GM11168 (cell line): ENCODE results near the gene VWA1.
"Not testable (repeated sequence)": the region's sequence is repeated elsewhere in the genome, so short reads cannot be mapped to it uniquely, and the experiment has no call there.

Experiments
- in situ Hi-C: fragments of 300-500 bp; cut with MboI; formaldehyde crosslinking; loops from one replicate; pipeline ENCODE4 v1.12.0; 2022; ENCODE audit warnings: low sequenced_read_pairs; ENCODE audit not compliant: unreplicated experiment

Gene VWA1

DNA sequence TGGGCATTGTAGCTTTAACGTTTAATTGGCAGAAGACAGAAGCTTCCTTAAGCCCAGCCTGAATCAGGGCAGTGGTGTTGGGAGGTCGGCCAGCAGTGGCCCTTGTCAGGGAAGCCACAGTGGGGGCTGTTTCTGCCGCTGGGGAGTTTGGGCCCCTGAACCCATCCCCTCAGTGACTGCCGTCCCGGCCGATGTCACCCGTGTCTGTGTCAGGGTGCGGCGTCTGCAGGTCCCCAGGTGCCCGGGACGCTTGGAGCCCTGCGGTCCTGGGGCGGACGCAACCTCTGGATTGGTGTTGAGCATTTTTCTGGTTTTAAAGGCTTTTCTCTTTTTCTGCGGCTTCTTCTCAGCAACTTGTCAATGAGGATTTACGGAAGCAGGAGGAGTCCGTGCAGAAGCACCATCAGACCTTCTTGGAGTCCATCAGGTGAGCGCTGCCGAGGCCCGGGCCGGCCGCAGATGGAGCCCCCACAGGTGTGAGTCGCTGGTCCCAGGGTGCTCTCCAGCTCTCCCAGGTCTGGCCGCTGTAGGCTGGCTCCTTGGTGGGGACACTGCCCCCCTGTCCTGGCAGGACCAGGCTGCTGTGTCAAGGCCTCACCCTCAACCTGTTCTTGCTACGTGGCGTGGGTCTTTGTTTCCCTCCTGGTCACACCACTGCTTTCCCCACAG lies 16.3 kb downstream of the VWA1 start:
- in situ Hi-C loops, result no loop called here

DNA sequence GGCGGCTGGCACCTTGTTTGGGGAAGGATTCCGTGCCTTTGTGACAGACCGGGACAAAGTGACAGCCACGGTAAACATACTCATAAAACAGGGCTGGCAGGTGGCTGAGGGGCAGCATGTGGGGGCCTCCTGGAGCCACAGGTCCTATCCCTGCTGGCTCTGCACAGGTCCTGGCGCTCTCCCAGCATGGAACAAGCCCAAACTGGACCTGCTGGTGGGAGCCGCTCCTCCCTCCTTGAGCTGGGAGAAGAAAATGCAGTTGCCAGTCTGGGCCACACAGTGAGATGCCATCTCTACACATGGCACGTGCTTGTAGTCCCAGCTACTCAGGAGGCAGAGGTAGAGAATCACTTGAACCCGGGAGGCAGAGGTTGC lies 16.9 kb downstream of the VWA1 start:
- in situ Hi-C loops, result not testable (repeated sequence)

DNA sequence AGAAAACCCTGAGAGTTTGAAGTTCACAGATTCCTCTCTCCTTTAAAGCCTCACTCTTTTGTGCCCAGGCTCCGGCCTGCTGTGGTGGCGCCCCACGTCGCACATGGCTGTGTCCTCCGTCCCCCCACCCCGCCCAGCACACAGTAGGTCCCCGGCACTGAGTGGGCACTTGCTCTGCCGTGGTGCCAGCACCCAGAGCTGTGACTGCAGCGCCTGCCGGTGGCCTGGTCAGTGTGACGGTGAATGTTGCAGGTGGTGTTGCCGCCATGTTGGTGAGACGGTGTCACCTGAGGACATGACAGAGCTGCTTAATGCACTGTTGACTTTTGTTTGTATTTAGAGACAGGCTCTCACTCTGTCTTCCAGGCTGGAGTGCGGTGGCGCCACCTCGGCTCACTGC lies 17.4 kb downstream of the VWA1 start:
- in situ Hi-C loops, result no loop called here

DNA sequence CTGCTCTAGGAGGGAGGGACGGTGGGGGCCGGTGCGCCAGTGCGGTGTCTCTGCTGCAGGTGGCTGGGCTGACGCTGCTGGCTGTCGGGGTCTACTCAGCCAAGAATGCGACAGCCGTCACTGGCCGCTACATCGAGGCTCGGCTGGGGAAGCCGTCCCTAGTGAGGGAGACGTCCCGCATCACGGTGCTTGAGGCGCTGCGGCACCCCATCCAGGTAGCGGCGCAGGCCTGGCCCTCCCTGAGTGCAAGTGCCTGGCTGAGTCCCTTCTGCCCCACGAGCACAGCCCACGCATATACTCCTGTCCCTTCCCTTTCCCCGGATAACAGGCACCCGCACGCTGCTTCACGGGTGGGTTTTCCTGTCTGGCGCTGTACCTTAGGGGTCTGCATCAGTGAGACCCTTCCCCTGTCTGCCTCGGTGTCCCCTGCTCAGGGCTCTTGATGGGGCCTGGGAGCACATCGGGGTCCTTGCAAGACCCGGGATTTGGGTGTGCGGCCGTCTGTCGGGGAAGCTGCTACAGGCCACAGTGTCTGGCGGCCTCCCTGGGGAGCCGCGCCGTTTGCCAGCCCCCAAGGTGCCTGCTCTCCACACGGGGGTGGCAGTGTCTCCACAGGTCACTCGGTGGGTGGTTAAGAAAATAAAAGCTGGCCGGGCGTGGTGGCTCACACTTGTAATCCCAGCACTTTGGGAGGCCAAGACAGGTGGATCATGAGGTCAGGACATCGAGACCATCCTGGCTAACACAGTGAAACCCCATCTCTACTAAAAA lies 19.0 kb downstream of the VWA1 start:
- in situ Hi-C loops, result not testable (repeated sequence)

DNA sequence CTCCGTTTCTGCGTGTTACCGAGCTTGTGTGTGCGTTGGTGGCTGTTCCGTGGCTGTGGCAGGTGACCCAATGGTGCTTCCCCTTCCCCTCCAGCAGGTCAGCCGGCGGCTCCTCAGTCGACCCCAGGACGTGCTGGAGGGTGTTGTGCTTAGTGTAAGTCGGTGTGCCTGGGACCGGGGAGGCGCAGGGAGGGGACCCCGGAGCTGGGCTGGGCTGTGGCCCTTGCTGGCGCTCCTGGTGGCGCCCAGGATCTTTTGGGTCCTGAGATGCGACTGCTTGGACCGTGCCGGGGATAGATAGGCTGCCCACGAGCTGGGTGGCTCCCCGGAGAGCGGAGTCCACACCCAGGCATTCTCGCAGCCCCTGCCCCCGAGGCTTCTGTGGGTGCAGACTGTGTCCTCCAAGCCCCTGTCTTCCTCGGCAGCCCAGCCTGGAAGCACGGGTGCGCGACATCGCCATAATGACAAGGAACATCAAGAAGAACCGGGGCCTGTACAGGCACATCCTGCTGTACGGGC lies 19.9 kb downstream of the VWA1 start:
- in situ Hi-C loops, result no loop called here

DNA sequence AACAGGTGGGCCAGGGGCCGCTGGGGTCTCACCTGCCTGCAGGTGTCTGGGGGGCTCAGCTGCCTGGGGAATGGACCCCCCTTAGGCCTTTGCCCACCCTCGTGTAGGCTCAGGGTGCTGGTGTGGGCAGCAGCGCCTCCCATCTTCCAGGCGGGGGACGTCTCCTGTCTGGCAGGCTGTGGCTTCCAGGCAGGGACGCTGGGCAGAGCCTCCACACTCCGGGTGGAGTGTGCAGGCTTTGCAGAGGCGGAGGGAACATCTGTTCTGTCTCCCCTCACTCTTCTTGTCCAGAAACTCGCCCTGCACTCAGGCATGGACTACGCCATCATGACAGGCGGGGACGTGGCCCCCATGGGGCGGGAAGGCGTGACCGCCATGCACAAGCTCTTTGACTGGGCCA lies 20.4 kb downstream of the VWA1 start:
- in situ Hi-C loops, result not testable (repeated sequence)

DNA sequence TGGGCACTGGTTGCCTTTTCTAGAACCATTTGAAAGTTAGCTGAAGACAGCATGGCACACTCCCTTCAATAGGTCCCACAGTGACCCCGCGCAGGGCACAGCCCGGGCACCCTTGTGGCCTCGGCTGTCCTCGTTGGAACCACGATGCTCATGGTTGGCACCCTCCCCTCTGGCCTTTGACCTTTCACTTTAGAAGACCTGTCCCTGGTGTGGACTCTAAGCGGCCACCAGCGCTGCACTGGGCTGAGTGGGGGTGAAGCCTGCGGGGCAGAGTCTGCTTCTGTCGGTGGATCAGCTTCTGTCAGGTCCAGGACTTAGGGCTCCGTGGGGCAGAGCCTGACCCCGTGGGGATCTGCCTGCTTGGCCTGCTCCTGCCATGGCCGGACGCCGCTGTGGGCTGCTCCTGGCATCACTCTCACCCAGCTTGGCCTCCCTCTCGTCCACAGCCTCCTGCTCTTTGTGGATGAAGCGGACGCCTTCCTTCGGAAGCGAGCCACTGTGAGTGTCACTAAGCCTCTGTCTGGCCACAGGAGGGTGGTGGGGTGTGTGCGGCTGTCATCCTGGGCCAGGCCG lies 21.3 kb downstream of the VWA1 start:
- in situ Hi-C loops, result not testable (repeated sequence)

DNA sequence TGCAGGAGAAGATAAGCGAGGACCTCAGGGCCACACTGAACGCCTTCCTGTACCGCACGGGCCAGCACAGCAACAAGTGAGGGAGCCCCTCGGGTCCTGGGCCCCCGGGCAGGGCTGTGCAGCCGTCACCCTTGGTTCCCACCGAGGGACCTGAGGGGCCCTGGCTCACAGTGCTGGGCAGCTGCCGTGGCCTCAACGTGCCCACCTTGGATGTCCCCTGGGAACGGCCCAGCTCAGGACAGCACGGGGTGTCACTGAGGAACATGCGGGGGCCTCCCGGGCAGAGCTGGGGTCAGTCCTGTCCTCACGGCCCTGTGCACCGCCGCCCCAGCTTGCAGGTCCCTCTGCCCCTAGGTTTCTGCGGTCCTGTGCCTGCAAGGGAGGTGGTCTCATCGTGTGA lies 23.7 kb downstream of the VWA1 start:
- in situ Hi-C loops, result not testable (repeated sequence)

DNA sequence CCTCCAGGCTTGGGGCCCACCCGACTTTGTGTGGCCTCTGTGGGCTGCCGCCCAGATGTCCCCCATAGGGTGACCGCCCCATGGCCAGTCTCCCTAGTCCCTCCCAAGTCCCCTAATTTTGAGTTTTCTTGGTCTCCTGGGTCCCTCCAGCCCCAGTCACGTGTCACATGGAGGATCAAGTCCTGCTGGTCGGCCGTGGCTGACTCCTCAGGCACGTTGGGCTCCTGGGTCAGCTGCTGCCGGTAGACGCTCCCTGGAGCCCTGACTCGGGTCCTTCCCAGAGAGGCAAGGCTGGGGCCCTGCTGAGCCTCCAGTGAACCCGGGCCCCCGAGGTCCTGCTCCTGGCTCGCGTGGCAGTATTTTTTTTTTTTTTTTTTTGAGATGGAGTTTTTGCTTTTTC lies 24.2 kb downstream of the VWA1 start:
- in situ Hi-C loops, result not testable (repeated sequence)

DNA sequence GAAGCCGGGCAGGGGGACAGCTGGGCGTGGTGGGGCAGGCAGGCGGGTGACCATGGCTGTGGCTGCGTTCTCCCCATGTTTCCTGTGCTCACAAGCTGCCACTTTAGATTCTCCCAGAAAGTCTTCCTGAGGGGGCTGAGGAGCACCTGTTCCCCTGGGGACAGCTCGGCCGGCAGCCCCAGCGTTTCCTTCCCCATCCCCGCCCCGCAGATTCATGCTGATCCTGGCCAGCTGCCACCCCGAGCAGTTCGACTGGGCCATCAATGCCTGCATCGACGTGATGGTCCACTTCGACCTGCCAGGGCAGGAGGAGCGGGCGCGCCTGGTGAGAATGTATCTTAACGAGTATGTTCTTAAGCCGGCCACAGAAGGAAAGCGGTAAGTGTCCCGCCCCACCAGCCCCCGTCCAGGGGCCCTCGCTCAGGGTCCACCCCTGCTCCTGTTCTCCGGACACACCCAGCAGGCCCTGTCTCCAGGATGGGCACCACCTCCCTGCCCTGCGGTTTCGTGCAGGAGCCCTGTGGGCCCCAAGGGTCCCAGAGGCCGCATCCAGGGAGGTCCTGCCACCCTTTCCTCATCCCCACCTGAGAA lies 25.1 kb downstream of the VWA1 start:
- in situ Hi-C loops, result no loop called here

DNA sequence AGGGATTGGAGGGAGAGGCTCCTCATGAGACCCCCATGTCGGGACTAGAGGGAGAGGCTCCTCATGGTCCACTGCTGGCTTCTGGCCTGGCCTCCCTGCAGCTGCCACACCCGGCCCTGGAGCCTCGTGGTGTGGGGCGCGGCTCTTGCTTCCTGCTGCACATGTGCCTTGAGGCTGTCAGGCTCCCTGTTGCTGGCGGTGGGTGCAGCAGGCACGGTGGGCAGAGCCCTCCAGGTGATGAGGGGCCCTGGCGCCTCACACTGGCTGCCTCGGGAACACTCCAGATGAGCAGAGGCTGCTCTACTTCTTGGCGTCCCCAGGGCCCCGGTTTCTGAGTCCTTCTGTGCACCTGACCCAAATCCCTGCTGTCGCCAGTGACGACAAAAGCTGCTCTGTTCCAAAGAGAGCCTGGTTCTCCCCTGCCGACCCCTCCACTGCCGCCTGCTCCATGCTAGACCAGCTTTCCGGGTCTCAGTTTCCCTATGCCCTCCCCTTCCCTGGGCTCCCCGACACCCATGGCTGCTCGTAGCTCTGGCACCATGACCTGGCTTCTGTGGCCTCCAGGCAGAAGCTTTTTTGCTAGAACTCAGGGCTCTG lies 26.3 kb downstream of the VWA1 start:
- in situ Hi-C loops, result no loop called here

DNA sequence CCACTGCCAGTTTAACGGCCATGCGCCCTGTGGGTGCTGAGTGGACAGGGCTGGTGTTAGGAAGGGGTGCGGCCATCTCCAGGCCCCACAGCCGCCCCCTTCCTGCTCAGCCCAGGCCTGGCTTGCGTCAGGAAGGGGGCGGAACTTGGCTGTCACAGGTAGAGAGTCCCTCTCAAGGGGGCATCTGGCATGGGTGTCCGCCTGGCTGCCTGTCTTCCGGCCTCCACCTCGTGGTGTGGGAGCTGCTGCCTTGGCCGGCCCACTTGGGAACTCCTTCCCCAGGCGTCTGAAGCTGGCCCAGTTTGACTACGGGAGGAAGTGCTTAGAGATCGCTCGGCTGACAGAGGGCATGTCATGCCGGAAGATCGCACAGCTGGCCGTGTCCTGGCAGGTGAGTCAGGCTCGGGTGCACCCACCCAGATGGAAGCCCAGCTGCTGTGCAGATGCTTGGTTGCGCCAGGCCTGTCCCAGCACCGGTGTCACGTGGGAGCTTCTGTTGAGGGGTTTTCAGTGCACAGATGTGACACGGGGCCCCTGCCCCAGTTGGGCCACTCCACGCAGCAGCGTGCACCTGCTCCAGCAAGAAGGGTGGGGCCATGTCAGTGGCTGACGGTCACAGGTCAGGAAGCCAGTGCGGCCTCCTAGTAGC lies 27.0 kb downstream of the VWA1 start:
- in situ Hi-C loops, result no loop called here

DNA sequence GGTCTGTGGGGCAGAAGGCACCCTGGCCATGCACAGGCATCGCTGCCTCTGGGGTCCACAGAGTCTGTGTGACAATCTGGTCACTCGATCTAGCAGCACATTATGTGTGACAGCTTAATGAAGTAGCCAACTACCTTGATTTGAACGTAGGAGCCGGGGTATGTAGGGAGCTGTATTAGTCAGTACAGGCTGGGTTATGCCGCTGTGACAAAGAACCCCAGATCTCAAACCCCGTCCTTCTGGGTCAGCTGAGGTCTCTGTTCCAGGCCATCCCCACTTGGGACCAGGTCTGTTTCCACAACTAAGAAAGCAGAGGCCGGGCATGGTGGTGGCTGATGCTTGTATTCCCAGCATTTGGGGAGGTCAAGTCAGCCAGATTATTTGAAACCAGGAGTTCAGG lies 27.8 kb downstream of the VWA1 start:
- in situ Hi-C loops, result no loop called here

DNA sequence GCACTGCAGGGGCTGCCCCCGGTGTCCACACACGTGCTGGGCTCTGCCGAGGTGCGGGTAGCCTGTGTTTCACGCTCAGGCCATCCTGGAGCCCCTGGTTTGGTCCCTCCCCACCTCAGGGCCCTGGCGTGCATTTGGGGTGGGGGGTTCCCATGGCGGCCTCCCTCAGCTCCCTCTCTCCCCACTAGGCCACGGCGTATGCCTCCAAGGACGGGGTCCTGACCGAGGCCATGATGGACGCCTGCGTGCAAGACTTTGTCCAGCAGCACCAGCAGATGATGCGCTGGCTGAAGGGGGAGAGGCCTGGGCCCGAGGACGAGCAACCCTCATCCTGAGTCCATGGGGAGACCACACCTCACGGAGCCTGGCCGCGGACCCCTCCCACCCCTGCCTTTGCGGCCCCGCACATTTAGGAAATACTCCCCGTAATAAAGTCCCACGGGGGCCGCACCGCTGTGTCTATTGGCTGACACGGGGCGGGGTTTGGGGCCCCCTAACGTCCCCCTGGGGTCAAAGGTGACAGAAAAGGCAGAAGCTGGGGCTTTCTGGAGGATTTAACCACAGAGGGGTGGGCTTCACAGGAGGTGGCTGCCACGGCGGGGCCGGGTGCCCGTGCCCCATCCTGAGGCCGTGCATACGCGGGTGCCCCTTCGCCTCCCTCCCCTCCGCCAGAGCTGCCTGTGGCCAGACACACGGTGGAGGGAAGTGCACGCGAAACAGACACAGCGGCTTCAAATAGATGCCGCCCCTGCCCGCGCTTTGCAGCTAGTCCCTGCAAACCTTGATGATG lies 32.9 kb downstream of the VWA1 start:
- in situ Hi-C loops, result not testable (repeated sequence)

DNA sequence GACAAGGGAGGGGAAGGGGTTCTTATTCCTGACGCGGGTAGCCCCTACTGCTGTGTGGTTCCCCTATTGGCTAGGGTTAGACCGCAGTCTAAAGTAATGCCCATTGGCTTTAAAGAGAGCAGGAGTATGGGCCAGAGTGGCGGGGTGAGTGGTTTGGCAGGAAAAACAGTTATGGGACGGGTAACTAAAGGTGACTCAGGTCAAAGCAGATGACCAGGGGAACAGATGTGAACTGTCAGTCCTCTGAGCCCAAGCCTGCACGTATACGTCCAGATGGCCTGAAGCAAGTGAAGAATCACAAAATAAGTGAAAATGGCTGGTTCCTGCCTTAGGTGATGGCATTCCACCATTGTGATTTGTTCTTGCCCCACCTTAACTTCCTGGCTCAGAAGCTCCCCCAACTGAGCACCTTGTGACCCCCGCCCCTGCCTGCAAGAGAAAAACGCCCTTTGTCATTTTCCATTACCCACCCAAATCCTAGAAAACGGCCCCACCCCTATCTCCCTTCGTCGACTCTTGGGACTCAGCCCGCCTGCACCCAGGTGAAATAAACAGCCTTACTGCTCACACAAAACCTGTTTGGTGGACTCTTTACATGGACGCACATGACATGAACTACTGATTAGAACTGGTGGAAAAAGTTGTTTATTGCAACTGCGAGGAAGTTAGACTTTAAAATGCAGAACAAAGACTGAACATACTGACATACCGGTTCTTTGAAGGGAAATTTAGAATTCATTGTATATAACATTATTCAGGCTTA lies 35.3 kb downstream of the VWA1 start:
- in situ Hi-C loops, result no loop called here

DNA sequence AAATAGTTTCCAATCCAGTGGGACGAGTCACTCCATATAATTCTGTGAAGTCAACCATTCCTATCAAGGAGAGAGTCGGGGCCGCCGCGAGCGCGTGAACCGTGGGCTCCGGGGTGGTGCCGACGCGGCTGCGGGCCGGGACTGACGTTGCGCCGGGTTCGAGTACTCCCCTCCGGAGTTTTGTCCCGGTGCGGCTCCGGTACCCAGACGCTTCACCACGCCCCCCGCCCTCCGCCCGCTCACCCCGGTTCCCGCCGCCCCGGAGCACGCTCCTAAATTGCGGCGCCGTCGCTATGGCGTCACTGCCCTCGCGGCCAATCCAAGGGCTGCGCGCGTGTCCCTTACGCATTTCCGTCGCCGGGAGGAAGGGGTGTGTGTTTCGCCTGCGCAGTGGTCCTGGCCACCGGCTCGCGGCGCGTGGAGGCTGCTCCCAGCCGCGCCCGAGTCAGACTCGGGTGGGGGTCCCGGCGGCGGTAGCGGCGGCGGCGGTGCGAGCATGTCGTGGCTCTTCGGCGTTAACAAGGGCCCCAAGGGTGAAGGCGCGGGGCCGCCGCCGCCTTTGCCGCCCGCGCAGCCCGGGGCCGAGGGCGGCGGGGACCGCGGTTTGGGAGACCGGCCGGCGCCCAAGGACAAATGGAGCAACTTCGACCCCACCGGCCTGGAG lies 36.0 kb downstream of the VWA1 start, which contains the start of gene ATAD3B:
ATAD3B (plus strand) TSS at position 377 of the 664 bp plus-strand sequence; CDS start at position 497, 120 bp downstream.
- in situ Hi-C loops, result no loop called here

DNA sequence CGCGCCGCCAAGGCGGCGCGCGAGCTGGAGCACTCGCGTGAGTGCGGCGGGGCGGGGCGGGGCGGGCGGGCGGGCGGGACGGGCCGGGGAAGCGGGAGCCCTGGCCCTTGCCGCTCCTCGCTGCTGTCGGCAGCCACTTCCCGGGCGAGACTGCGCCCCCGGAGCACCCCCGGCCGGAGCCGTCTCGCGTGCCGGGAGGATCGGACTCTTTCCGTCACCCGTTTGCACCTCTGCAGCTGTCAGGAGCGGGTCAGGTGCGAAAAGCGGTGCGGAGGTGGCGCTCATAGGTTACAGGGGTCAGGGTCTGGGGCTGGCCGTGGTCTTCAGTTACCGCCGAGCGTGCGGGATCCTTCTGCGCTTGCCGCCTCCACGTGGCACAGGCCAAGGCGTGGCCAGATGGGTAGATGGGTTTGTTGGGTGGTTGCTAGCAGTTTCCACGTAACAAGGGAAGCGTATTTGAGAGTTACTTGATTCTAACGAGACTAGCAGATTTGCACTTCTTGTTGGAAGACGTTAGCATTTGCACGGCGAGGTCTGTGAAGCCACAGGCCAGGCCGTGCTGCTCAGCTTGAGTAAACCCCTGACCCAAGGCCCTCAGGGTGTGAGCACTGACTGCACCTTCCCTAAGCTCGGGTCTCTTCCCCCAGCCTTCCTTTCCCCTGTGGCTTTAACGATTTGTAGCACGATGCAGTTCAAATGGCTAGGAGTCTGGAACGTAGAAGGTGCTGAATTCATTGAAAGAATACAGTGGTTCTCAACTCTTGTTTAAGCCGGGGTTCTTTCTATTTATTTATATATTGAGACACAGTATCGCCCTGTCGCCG lies 36.8 kb downstream of the VWA1 start:
- in situ Hi-C loops, result not testable (repeated sequence)
